Peyer's patch (tissue), 4 donors: ENCODE measurements around the gene ARPC1A. TPM values are rescaled to one million over a fixed set of nuclear protein-coding genes. Genes with fewer than 3 reads are reported as not detected.
A peak's percentile ranks its signal among the peaks of the same experiment; 100 is the strongest.

Experiments used
- DNase-seq, 3 donors: peaks; one replicate each; pipeline ENCODE4 v3.0.0-alpha.2; 2017 to 2019
- H3K27ac ChIP-seq, 4 donors: fragments of 200-600 bp; sonication (generic); one replicate each; pipeline ENCODE4 v1.5.1; 2016 to 2019
- H3K27me3 ChIP-seq, 2 donors: fragments of 200-600 bp; sonication (generic); one replicate each; pipeline ENCODE4 v1.5.1; 2019
- H3K36me3 ChIP-seq, 3 donors: fragments of 200-600 bp; sonication (generic); one replicate each; pipeline ENCODE4 v1.5.1; 2016 to 2019
- H3K4me1 ChIP-seq, 4 donors: fragments of 200-600 bp; sonication (generic); one replicate each; pipeline ENCODE4 v1.5.1; 2016 to 2019
- H3K4me3 ChIP-seq, 4 donors: fragments of 200-600 bp; sonication (generic); 1 replicate in 3 of 4; 2 replicates in 1 of 4; pipeline ENCODE4 v1.5.1; 2016 to 2019; ENCODE audit warnings: mild to moderate bottlenecking in 1 of 4
- H3K9me3 ChIP-seq, 4 donors: fragments of 200-600 bp; sonication (generic); one replicate each; pipeline ENCODE4 v1.5.1; 2016 to 2019; ENCODE audit warnings: mild to moderate bottlenecking in 1 of 4
- POLR2A ChIP-seq, 2 donors: fragments of 450-650 bp; IDR thresholded peaks; one replicate each; pipeline ENCODE4 v1.5.1; 2017; ENCODE audit warnings: antibody characterized with exemption in 2 of 2, mild to moderate bottlenecking in 2 of 2, moderate library complexity in 2 of 2
- total RNA-seq, 4 donors: library from RNA; depleted of rRNA; stranded (reverse); fragments of >200 nt; gene quantifications; one replicate each; pipeline ENCODE4 v1.1.0, GENCODE V29; 2016
- TF ChIP-seq, protein P1 (sequence below), 6 experiments: fragments of 450-650 bp in 4 of 6; fragments of 200-600 bp in 2 of 6; sonication (generic) in 1 of 6; IDR thresholded peaks; one replicate each; pipeline ENCODE4 v1.5.1; 2017 to 2019; ENCODE audit warnings: antibody characterized with exemption in 6 of 6, mild to moderate bottlenecking in 3 of 6, moderate library complexity in 1 of 6

Gene ARPC1A
- total RNA-seq, 4 donors from 2014 or later, result 195 to 278 (median 225) TPM

DNA sequence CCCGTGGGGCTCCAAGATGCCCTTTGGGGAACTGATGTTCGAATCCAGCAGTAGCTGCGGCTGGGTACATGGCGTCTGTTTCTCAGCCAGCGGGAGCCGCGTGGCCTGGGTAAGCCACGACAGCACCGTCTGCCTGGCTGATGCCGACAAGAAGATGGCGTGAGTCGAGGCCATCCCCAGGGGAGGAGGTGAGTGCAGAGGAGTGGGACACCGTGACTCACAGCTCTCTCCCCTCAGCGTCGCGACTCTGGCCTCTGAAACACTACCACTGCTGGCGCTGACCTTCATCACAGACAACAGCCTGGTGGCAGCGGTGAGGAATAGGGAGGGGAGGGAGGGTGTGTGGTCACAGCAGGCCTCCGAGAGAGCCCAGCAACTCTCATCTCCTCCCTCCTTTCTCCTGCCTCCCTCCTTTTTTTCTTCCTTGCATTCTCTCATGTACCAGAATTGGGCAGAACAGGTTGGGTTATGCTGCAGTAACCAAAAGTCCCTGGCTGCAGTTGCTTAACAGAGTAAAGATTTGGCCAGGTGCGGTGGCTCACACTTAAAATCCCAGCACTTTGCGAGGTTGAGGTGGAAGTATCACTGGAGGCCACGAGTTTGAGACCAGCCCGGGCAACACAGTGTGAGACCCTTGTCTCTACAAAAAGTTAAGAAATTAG is 65.4 kb downstream of the ARPC1A start:
- Histone ChIP-seq H3K27ac (no peak overlapping the region), H3K9me3 (no peaks in the 10 kb centered on the region), H3K27me3 (no peaks in the 10 kb centered on the region), H3K4me3 (no peak overlapping the region), H3K36me3 (peaks cover 0 to 80% (median 0%) of the 10 kb centered on the region in 3 donors), H3K4me1 (peaks cover 0 to 27% (median 15%) of the 10 kb centered on the region in 4 donors)
- TF ChIP-seq POLR2A (IDR thresholded peaks at IDR 0.05), result no peak
- TF ChIP-seq, protein P1, sequence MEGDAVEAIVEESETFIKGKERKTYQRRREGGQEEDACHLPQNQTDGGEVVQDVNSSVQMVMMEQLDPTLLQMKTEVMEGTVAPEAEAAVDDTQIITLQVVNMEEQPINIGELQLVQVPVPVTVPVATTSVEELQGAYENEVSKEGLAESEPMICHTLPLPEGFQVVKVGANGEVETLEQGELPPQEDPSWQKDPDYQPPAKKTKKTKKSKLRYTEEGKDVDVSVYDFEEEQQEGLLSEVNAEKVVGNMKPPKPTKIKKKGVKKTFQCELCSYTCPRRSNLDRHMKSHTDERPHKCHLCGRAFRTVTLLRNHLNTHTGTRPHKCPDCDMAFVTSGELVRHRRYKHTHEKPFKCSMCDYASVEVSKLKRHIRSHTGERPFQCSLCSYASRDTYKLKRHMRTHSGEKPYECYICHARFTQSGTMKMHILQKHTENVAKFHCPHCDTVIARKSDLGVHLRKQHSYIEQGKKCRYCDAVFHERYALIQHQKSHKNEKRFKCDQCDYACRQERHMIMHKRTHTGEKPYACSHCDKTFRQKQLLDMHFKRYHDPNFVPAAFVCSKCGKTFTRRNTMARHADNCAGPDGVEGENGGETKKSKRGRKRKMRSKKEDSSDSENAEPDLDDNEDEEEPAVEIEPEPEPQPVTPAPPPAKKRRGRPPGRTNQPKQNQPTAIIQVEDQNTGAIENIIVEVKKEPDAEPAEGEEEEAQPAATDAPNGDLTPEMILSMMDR (IDR thresholded peaks at IDR 0.05), result no peak
- no peak for DNase-seq

DNA sequence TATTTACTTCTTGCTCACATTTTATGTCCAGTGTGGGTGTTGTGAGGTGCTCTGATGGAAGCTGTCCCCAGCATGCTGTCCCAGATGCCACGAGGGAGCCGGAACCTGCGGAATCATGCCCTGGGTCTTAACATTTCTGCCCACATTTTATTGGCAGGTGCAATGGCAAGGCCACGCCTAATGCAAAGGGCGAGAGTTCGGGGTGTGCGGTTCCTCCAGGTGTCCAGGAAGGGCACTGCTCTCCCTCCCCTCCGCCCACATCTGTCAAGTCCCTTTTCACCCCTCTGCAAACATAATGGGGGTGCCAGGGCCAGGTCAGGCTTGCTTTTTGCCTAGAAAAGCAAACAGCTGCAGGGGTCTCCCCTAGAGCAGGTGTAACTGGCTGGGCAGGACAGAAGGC is 66.3 kb downstream of the ARPC1A start:
- Histone ChIP-seq H3K27ac (peak overlapping the region; percentile 59 to 80 (median 65)), H3K4me3 (peak overlapping the region; percentile 46 to 59 (median 50)), H3K36me3 (peaks cover 0 to 80% (median 0%) of the 10 kb centered on the region in 3 donors), H3K27me3 (no peaks in the 10 kb centered on the region), H3K4me1 (peaks cover 0 to 27% (median 15%) of the 10 kb centered on the region in 4 donors), H3K9me3 (no peaks in the 10 kb centered on the region)
- DNase-seq, result peak in 2 of 3 donors; percentile 64 to 69
- TF ChIP-seq, protein P1 (IDR thresholded peaks at IDR 0.05), result no peak
- TF ChIP-seq POLR2A (IDR thresholded peaks at IDR 0.05), result no peak

DNA sequence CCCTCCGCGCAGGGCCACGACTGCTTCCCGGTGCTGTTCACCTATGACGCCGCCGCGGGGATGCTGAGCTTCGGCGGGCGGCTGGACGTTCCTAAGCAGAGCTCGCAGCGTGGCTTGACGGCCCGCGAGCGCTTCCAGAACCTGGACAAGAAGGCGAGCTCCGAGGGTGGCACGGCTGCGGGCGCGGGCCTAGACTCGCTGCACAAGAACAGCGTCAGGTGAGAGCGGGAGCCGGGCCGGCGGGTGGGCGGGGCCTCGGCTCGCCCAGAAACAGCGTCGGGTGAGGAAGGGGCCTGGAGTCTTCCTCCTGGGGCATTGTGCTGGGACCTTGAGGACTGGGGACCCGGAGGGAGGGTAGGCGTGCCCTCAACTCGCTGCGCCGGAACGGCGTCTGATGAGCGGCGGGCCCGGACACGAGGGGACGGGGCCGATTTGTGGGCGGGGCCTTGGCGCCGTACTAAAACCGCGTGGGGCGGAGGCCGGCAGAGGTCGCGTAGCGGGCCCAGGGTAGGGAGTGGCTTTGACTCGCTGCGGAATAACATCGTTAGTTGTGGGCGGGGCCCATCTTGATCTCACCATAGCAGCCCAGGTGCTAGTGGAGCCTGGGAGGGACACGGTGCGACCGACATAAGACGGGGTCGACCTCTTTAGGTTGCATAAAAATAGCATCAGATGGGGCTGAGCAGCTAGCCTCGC is 67.1 kb downstream of the ARPC1A start:
- TF ChIP-seq, protein P1 (IDR thresholded peaks at IDR 0.05), result no peak
- peak in 1 of 2 donors; percentile 27 for TF ChIP-seq POLR2A (IDR thresholded peaks at IDR 0.05)
- Histone ChIP-seq H3K4me3 (peak overlapping the region; percentile 46 to 59 (median 50)), H3K36me3 (peaks cover 0 to 81% (median 0%) of the 10 kb centered on the region in 3 donors)

DNA sequence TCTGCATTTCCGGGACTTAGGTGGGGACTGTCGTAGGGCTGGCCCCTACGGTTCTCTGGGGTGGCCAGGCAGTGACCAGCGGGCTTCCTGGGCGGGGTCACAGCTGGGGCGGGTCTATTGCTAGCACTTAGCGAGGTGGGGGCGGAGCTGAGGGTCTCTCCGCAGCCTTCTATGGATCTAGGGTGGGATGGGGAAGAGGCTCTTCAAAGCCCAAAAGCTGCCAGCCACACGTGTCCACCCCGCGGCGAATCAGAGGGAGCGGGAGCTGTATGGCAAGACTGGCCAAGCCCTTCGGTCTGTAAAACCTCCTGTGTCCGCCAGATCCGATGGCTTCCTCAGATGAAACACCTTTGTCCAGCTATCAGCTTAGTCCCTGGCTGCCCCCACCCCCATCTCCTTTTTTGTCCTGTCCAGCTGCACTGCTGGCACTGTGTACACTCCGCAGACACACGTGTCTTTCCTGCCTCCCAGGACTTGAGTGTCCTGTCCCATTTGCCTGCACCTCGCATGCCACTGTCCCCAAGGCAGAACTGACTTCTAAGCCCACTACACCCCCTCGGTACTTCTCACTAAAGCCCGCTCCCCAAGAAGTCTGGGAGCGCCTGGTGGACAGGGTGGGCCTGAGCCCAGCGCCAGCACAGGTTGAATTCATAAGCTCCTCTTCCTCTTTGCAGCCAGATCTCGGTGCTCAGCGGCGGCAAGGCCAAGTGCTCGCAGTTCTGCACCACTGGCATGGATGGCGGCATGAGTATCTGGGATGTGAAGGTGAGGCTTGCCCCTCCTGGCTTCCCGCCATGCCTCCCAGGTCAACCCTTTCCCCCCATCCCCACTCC is 67.9 kb downstream of the ARPC1A start:
- Histone ChIP-seq H3K9me3 (no peaks in the 10 kb centered on the region), H3K27ac (peak overlapping the region; percentile 59 to 80 (median 65)), H3K4me3 (peak overlapping the region; percentile 46 to 59 (median 50)), H3K27me3 (no peaks in the 10 kb centered on the region), H3K4me1 (peaks cover 0 to 27% (median 15%) of the 10 kb centered on the region in 4 donors), H3K36me3 (peaks cover 0 to 81% (median 0%) of the 10 kb centered on the region in 3 donors)
- TF ChIP-seq, protein P1 (IDR thresholded peaks at IDR 0.05), result no peak
- no peak for TF ChIP-seq POLR2A (IDR thresholded peaks at IDR 0.05)
- peak in 1 of 3 donors; percentile 36 for DNase-seq

More for the DNA sequence above, 67.1 kb downstream of the ARPC1A start:
- no peaks in the 10 kb centered on the region for H3K27me3 ChIP-seq
- peak; percentile 88 to 95 (median 91) for DNase-seq
- peak overlapping the region; percentile 59 to 80 (median 65) for H3K27ac ChIP-seq
- H3K4me1 ChIP-seq, result peaks cover 0 to 27% (median 15%) of the 10 kb centered on the region in 4 donors
- no peaks in the 10 kb centered on the region for H3K9me3 ChIP-seq

DNA sequence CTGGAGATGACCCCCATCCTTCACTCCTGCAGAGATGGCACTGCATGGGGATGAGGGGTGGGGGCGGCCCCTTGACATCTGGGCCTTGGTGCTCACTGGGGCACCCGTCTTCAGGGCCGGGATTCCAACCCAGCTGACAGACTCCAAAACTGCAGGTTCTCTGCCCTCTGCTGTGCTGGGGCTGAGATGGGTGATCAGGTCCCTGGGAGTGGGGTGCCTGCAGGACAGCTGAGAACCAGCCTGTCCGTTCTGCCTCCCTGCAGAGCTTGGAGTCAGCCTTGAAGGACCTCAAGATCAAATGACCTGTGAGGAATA is 68.4 kb downstream of the ARPC1A start:
- no peak for TF ChIP-seq POLR2A (IDR thresholded peaks at IDR 0.05)
- TF ChIP-seq, protein P1 (IDR thresholded peaks at IDR 0.05), result no peak
- Histone ChIP-seq H3K36me3 (peaks cover 0 to 81% (median 0%) of the 10 kb centered on the region in 3 donors), H3K4me1 (peaks cover 0 to 27% (median 15%) of the 10 kb centered on the region in 4 donors), H3K9me3 (no peaks in the 10 kb centered on the region), H3K27me3 (no peaks in the 10 kb centered on the region), H3K4me3 (no peak overlapping the region), H3K27ac (no peak overlapping the region)
- DNase-seq, result no peak
